Neural progenitor cell (in vitro differentiated cells): ENCODE measurements around the gene HSPA12B.

ENCODE experiments used
- EZH2 ChIP-seq: fragments of 200-600 bp; sonication (generic); IDR thresholded peaks from 2 replicates; pipeline ENCODE4 v1.6.1; 2017; ENCODE audit warnings: antibody characterized with exemption, mild to moderate bottlenecking, moderate library complexity
- TF ChIP-seq, protein P1 (sequence below): fragments of 200-600 bp; sonication (generic); IDR thresholded peaks from 2 replicates; pipeline ENCODE4 v1.5.1; 2017; ENCODE audit warnings: antibody characterized with exemption, mild to moderate bottlenecking

DNA sequence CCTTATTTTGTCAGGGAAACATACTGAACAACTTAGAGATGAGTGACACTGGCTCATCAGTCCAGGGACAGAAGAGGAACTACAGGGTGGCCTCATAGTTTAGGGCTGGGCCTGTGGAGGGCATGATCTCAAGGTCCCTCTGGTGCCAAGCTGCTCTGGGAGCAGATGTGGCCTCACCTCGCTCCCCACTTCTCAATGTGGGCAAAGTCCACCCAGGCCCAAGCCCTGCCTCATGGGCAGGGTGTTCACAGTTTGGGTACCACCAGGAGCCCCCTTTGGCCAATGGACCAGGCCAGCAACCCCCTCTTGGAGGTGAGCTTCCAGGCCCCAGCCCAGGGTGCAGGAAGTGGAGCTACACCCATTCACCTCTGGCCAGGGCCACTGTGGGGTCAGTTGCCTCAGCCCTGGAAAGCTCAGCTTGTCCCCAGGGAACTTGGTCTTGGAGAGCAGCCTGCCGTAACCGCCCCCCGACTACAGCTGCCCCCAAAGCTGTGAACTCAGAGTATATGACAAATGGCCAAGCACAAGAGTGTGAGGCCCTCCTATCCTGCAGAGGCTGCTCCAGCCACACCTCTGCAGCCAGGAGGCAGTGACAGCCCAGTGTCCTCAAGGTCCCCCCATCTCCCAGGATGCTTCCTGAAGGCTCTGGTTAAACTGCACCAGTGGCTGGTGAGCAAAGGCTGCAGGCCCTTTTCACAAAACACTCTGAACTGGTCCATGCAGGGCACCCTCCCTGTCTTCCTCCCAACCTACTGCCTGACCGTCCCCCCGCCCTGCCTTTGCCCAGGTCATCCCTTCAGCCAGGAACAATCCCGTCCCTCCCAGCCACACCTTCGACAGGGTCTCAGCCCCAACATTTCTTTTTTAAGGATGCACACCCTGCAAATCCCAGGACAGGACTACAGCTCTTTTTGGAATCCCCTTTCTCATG is 31.5 kb downstream of the HSPA12B start:
- TF ChIP-seq, protein P1, sequence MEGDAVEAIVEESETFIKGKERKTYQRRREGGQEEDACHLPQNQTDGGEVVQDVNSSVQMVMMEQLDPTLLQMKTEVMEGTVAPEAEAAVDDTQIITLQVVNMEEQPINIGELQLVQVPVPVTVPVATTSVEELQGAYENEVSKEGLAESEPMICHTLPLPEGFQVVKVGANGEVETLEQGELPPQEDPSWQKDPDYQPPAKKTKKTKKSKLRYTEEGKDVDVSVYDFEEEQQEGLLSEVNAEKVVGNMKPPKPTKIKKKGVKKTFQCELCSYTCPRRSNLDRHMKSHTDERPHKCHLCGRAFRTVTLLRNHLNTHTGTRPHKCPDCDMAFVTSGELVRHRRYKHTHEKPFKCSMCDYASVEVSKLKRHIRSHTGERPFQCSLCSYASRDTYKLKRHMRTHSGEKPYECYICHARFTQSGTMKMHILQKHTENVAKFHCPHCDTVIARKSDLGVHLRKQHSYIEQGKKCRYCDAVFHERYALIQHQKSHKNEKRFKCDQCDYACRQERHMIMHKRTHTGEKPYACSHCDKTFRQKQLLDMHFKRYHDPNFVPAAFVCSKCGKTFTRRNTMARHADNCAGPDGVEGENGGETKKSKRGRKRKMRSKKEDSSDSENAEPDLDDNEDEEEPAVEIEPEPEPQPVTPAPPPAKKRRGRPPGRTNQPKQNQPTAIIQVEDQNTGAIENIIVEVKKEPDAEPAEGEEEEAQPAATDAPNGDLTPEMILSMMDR: no peak
- TF ChIP-seq EZH2: no peak
